Mammary epithelial cell (primary cell): Measurements from ENCODE around the gene TUBE1.

ENCODE experiments used
- CTCF ChIP-seq, 2 donors: IDR thresholded peaks in 1 of 2; conservative IDR thresholded peaks in 1 of 2; 2 replicates each; pipeline ENCODE4 v1.5.1; 2011 to 2012; ENCODE audit warnings: inconsistent platforms in 2 of 2, low read length in 2 of 2, mild to moderate bottlenecking in 2 of 2, control low read depth in 1 of 2, low read depth in 1 of 2; ENCODE audit not compliant: insufficient read depth in 1 of 2; ENCODE audit errors: extremely low read depth in 1 of 2
- EZH2 ChIP-seq: IDR thresholded peaks from 2 replicates; pipeline ENCODE4 v1.6.1; 2012; ENCODE audit warnings: low read length, inconsistent platforms, borderline replicate concordance

- no peak for TF ChIP-seq CTCF (conservative IDR thresholded peaks at IDR 0.05 in 1 of 2, IDR thresholded peaks at IDR 0.05 in 1 of 2; ENCODE audit: extremely low read depth in 1 of 2, insufficient read depth in 1 of 2, low read depth in 1 of 2, low read length in 2 of 2)
- TF ChIP-seq EZH2: no peak
Measured at GRCh38 chr6:112037783-112038216, 49.5 kb downstream of the TUBE1 start.
